NCI-H226 (cell line): Measurements from ENCODE around the gene MINAR2.

Experiments
- DNase-seq: peaks from one replicate; pipeline ENCODE4 v3.0.0-alpha.2; 2015

MINAR2 gene

DNA sequence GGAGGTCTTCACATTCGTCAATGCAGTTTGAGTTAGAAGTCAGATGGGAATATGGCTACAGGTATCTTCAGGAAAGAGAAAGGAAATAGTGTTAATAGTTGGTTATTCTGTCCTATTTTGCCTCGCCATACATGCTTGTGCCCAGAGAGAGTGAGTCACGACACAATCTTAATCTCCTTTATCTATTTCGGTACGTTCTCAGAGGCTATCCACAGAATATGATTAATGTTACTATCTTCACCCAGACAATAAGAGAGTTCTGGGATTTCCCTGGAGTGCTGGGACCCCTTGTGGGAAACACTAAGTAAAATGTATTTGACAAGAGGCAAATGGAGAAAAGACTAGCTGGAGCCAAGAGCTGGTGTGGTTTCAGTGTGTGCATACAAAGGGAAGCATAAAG is 25.5 kb downstream of the MINAR2 start:
- DNase-seq, result no peak

DNA sequence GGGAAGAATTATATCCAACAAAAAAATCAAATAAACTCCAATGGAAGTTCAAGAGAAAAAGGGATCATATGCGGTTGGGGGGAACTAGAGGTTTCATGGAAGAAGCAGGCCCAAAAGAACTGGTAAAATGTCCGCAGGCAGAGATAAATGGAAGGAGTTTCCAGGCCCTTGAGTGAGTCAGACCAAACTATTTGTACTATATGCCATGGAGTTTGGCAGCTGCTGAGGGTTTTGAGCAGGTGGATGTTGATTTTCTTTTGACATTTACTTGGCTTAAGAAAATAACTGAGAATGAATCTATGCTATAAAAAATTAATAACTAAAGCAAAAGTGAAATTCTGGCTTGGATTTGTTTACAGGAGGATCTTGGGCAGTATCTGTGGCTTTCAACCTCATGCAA is 33.7 kb downstream of the MINAR2 start:
- DNase-seq, result no peak

DNA sequence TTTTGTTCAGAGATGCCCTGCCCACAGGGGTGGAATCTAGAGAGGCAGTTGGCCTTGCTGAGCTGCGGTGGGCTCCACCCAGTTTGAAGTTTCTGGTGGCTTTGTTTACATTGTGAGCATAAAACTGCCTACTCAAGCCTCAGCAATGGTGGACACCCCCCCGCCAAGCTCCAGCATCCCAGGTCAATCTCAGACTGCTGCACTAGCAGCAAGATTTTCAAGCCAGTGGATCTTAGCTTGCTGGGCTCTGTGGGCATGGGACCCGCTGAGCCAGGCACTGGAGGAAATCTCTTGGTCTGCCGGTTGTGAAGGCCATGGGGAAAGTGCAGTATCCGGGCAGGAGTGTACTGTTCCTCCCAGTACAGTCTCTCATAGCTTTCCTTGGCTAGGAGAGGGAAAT is 55.5 kb downstream of the MINAR2 start:
- no peak for DNase-seq

DNA sequence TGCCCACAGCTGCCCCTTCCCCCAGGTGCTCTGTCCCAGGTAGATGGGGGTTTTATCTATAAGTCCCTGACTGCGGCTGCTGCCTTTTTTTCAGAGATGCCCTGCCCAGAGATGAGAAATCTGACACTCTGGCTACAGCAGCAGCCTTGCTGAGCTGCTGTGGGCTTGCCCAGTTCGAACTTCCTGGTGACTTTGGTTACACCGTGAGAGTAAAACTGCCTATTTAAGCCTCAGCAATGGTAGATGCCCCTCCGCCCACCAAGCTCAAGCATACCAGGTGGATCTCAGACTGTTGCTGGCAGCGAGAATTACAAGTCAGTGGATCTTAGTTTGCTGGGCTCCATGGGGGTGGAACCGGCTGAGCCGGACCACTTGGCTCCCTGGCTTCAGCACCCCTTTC is 56.8 kb downstream of the MINAR2 start:
- no peak for DNase-seq

DNA sequence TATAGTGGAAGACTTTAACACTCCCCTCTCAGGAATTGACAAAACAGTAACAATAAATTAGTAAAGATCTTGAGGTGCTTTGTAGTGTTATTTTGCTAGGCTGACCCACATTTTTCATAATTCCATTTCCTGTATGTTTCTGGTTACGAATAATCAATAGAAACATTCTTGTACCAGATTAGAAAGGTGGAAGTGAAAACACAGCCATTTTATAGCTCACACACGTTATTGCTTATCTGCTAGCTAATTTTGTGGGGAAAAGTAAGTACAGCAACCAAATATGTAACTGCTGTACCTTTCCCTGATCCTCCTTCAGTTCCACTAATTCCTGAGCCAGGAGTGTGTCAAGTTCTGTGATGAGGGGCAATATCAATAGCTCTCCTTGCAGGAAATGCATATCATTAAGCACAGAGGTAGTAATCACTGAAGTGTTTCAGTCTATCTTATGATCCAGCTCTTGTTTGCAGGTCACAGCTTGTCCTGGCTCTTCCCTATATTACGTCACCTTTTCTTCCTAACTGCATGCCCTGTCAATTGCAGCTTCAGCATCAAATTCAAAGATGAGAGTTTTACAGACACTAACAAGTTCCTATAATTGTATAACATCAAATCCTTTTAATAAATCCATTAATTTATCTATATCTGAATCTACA is 59.4 kb downstream of the MINAR2 start:
- no peak for DNase-seq
